ENCODE data around the gene GARIN5A.

Gene GARIN5A

DNA sequence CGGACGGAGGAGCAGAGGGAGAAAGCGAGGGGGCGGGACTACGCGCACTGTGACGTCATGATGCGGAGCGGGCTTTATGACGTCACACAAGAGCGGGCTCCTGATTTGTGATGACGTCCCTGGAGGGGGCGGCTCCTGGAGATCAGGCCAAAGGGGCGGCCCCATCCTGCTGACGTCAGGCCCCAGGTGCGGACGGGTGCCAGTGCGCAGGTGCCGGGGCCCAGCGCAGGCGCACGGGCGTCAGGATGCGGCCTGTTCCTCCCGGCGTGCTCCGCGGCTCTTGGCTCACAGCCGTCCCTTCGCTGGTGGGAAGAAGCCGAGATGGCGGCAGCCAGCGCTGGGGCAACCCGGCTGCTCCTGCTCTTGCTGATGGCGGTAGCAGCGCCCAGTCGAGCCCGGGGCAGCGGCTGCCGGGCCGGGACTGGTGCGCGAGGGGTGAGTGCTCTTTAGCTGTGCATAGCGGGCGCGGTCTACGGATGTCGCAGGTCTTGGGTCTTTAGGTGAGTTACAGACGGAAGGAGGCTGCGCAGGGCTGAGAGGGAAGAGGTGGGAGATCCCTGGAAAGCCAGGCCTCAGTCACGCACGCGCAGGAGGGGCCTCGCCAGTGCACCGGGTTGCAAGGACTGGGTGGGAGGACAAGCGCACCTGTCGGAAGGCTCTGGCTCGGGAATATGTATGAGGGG lies at the start of gene GARIN5A, which contains the start of gene EMC10:
GARIN5A (minus strand) TSS at position 625 of the 683 bp plus-strand sequence; CDS start at position 165, 460 bp downstream.
EMC10 (plus strand) TSS at position 284 of the 683 bp plus-strand sequence; CDS start at position 322, 38 bp downstream.
- DNase-seq: peak; percentile 69 to 89 (median 84)

DNA sequence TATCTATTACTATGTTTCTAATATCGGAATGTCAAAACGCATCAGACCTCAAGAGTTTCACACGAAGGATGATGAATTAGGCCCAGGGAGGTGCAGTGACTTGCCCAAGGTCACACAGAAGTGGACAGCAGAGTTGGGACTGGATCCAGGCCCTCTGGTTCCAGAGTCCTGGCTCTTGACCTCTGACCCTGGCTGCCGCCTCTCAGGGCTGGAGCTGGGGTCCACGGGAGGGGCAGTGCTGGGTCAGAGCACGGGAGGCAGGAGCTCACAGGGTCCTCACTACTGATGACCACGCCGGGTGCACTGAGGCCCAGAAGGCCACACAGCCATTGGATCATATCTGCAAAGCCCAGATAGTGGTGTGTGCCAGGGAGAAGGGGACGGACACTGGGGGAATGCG lies 46.2 kb upstream of the GARIN5A start:
- DNase-seq: no peak

- no peak for DNase-seq
These were observed 44.3 kb upstream of the GARIN5A start for GRCh38 chr19:50520822-50521465.

- no peak for DNase-seq
These were observed 42.4 kb upstream of the GARIN5A start for GRCh38 chr19:50519006-50519575.

DNA sequence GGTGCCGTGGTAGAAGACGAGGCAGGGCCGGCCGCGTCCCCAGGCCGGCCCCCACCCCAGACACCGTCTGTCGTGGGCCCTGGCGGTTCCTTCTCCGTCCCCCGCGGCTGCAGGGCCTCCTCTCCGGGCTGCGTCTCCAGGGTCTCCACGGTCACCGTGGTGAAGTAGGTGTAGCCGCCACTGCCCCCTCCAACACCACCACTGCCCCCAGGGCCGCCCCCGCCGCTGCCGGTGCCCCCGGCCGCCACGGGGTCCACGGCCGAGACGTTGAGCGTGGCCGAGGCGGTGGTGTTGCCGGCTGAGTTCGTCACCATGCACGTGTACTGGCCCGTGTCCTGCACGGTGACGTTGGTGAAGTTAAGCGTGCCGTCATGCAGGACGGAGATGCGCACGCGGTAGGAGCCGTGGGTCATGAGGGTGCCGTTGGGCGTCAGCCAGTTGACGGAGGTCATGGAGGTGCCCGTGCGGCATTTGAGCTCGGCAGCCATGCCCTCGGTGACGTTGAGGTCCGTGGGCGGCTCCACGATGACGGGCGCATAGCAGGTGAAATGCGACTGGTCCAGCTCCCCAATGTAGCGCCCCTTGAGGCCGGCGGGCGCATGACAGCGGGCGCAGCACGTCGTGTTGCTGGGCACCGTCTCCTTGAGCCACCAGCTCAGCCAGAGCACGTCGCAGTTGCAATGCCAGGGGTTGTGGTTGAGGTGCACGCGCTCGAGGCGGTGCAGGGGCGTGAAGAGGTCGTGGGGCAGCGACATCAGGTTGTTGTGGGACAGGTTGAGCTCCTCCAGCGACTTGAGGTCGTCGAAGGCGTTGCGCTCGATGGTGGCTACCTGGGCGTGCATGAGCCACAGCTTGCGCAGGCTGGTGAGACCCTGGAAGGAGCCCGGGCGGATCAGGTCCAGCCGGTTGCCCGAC lies 41.7 kb upstream of the GARIN5A start:
- no peak for DNase-seq

DNA sequence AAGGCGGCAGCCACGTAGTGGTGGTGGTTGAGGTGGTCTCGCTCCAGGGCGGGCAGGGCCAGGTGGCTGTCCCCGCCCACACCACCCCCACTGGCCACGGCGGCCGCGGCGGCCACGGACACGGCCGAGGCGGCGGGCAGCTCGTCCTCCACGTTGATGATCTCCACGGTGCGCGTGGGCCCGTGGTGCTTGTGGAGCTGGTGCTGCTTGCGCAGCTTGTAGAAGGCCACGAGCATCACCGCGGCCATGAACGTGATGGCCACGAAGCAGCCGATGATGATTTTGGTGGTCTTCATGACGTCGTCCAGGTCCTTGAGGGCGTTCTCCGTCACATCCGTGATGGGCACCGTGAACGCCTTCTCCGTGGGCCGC lies 41.0 kb upstream of the GARIN5A start:
- no peak for DNase-seq

GRCh38 chr19:50516964-50517703 lies 40.5 kb upstream of the GARIN5A start:
- DNase-seq: no peak

DNA sequence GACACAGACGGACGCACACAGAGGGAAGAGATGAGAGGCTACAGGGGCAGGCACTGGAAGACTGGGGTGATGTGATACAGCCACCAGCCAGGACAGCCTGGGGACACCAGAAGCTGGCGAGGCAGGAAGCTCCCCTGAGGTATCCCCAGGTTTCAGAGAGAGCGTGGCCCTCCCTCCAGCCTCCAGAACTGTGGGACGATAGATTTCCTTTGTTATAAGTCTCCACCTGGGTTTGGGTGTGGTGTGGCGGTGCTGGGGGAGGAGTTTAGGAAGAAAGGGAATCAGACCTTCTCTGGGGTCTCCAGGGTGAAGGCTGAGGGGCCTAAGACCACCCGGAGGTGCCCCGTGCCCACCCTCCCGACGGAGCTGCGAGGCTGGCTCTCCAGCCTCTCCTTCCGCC lies 39.8 kb upstream of the GARIN5A start:
- no peak for DNase-seq

- no peak for DNase-seq
These were observed 38.5 kb upstream of the GARIN5A start for GRCh38 chr19:50515168-50515561.

DNA sequence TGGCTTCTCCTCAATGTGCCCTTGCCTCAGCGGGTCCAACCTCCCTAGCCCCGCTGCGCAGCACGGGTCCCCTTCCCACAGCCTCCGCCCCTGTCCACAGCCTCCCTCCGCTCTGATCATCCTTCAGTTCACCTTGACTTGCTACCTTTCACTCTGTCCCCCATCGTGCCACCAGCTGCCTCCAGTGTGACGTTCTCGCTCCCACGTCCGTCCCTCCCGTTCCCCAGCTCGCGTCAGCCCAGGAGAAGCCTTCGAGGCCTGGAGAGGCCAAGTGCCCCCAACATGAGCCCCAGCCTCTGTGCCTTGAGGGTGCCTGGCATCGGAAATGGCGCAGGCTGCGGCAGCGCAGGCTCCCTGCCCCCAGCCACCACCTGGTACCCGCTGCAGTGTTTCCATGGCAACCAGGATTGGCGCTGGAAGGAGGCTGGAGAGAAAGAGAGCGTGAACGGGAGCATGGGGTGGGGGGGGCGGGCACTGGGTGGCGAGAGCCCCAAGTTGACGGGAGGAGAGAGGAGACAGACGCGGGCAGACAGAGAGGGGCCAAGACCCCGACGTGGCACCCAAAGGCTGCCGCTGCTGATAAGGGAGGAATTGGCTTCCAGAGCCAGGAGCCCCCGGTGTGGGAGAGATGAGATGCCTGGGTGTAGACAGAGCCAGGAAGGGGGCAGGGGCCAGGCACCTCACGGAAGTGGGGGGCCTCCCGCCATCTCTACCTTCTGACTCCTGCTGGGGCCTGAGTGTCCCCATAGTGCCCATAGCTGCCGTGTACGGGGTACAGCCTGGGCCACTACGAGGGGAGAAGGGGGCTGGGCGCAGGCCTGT lies 37.9 kb upstream of the GARIN5A start:
- no peak for DNase-seq

GRCh38 chr19:50513746-50514345 lies 37.2 kb upstream of the GARIN5A start, which contains the start of gene ASPDH:
Gene ASPDH, minus strand, starts transcription at chr19:50513913. Its CDS starts 90 bp downstream, at chr19:50513823.
- no peak for DNase-seq

- DNase-seq: no peak
These were observed 36.5 kb upstream of the GARIN5A start for GRCh38 chr19:50512999-50513745.

GRCh38 chr19:50512112-50512998 lies 35.7 kb upstream of the GARIN5A start:
- DNase-seq: no peak

DNA sequence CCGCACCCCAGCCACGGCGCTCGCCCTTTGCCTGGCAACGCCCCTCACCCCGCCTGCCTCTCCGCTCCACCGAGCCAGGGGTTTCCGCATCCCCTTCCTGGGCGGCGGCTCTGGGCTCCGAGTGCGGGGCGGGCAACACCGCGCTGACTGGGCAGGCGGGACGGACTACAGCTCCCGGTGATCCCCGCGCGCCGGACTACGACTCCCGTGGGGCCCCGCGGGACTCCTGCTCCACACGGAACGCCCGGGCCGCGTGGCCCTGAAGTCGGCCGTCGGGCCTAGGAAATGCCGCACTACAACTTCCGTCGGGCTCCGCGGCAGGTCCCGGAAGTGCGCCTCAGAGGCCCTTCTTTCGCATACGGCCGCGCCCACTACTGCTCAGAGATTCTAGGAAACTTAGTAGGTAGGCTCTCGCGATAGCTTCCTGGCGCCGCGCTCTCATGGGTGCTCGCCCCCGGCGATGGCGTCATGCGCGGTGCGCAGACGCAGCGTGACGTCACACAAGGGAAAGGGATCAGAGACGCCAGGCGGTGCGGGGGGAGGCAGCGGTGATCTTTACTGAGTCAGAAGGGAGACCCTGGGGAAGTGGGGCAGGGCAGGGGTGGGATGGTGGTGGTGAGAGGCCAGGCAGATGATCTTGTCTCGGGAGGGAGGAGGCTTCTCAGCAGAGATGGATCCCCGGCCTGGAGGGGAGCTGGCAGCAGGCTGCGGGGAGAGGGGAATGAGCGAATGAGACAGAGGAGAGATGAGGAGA lies 34.6 kb upstream of the GARIN5A start, which contains the start of gene JOSD2:
JOSD2 (minus strand) TSS at position 123 of the 754 bp plus-strand sequence. CDS start 760 bp downstream, outside the sequence.
- DNase-seq: peak; percentile 91 to 95 (median 92)

DNA sequence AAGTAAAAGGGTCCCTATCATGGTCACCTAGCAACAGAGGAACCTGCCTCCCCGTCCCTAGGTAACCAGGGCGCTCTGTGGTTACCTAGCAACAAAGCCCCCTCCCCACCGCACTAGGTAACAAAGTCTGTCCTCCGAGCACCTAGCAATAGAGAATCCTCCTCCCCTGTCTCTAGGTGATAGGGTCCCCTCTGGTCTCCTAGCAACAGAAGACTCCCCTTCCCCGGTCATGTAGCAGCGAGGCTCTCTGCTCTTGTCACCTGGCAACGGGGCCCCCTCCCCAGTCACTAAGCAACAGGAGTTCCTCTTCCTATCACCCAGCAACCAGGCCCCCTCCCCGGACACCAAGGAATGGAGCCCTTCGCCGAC lies 34.0 kb upstream of the GARIN5A start:
- DNase-seq: no peak

- no peak for DNase-seq
These were observed 33.5 kb upstream of the GARIN5A start for GRCh38 chr19:50510121-50510670.

- no peak for DNase-seq
These were observed 32.7 kb upstream of the GARIN5A start for GRCh38 chr19:50509366-50509765.

- DNase-seq: no peak
These were observed 32.2 kb upstream of the GARIN5A start for GRCh38 chr19:50508843-50509190.

All from activated naive CD4-positive, alpha-beta T cell (primary cell).